ENCODE results near the gene MOV10L1.

DNA sequence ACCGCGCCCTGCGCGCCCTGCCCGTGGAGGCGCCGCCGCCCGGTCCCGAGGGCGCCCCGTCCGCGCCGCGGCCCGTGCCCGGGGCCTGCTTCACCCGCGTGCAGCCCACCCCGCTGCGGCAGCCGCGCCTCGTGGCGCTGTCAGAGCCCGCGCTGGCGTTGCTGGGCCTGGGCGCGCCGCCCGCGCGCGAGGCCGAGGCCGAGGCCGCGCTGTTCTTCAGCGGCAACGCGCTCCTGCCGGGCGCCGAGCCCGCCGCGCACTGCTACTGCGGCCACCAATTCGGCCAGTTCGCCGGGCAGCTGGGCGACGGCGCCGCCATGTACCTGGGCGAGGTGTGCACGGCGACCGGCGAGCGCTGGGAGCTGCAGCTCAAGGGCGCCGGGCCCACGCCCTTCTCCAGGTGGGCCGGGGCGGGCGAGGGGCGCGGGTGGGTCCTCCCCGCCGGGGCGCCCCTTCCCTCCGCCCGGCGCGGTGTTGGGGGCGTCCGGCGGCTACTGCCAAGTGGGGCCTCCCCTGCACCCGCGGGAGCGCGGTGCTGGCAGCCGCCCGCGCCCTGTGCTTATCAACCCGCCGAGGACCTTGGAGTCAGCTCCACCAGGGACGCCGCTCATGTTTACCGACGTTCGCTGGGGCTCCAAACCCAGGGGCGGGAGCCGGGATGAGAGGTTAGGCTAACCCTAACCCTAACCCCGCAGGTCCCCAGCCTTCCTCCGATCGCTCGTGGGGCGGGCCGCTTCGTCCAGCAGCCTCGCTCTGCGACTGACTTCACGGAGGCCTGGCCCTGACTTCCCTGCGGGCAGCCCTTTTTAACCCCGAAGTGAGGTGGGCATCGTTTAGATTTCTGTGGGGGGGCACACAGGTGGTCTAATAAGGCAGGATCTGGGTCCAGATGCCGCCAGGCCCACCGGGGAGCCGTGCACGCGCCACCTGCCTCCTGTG is 111.7 kb downstream of the MOV10L1 start:
- TF ChIP-seq, protein P1, sequence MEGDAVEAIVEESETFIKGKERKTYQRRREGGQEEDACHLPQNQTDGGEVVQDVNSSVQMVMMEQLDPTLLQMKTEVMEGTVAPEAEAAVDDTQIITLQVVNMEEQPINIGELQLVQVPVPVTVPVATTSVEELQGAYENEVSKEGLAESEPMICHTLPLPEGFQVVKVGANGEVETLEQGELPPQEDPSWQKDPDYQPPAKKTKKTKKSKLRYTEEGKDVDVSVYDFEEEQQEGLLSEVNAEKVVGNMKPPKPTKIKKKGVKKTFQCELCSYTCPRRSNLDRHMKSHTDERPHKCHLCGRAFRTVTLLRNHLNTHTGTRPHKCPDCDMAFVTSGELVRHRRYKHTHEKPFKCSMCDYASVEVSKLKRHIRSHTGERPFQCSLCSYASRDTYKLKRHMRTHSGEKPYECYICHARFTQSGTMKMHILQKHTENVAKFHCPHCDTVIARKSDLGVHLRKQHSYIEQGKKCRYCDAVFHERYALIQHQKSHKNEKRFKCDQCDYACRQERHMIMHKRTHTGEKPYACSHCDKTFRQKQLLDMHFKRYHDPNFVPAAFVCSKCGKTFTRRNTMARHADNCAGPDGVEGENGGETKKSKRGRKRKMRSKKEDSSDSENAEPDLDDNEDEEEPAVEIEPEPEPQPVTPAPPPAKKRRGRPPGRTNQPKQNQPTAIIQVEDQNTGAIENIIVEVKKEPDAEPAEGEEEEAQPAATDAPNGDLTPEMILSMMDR (IDR thresholded peaks at IDR 0.05; ENCODE audit: low read length) = no peak
- TF ChIP-seq EZH2 (IDR thresholded peaks at IDR 0.05; ENCODE audit: borderline replicate concordance, low read length) = no peak
